GM12892 (cell line): ENCODE data around the gene NFKBIB.

Source experiments
- POLR2A ChIP-seq: IDR thresholded peaks from 2 replicates; pipeline ENCODE4 v1.6.1; 2011; ENCODE audit warnings: low read depth, low read length, control low read depth
- POLR2AphosphoS5 ChIP-seq: IDR thresholded peaks from 2 replicates; pipeline ENCODE4 v1.6.1; 2011; ENCODE audit warnings: low read depth, low read length, control low read depth
- TAF1 ChIP-seq: IDR thresholded peaks from 2 replicates; pipeline ENCODE4 v1.6.1; 2011; ENCODE audit warnings: low read depth, mild to moderate bottlenecking, control low read depth, low read length, borderline replicate concordance

DNA sequence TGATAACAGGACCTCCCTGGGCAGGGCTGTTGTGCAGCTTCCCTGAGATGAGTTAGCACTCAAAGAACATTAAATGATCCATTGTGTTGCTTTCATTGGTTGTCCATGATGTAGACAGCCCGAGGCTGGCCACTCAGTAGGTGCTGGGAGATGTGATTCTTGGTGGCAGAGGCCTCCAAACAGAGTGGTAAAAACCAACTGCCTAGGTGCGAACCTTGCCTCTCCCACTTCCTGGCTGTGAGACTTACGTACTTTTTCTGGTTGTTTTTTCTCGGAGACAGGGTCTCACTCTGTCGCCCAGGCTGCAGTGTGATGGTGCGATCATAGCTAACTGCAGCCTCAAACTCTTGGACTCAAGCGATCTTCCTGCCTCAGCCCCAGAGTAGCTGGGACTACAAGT, 24.6 kb downstream of the NFKBIB start:
- TF ChIP-seq POLR2A = no peak
- no peak for TF ChIP-seq POLR2AphosphoS5
- TF ChIP-seq TAF1 = no peak
